ENCODE results near the gene VRTN. TPM values are rescaled to one million over a fixed set of nuclear protein-coding genes. Genes with fewer than 3 reads are reported as not detected.

VRTN gene
- total RNA-seq, 1 donor from 2014 or later = not detected

- H3K9me3 Mint-ChIP-seq = no peaks in the 10 kb centered on the region
- ChIA-PET CTCF (interaction anchor here (1.2 to 1.3 kb wide), 2 partner anchors 121 to 251 kb away, joined by 3 to 4 read pairs; no protein-coding TSS in a partner anchor), POLR2A (no interaction called here)
- H3K4me1 Mint-ChIP-seq = peaks cover 3% of the 10 kb centered on the region
- TF ChIP-seq CTCF (IDR thresholded peaks at IDR 0.05) = no peak
- ATAC-seq (ENCODE audit: low read depth) (no peak), DNase-seq (no peak)
- no peak overlapping the region for H3K27ac Mint-ChIP-seq
- intact Hi-C loops (cut with micrococcal nuclease) = no loop called here
- H3K36me3 Mint-ChIP-seq (ENCODE audit: low read depth) = no peaks in the 10 kb centered on the region
- no peak overlapping the region for H3K4me3 Mint-ChIP-seq
- H3K27me3 Mint-ChIP-seq = peaks cover 13% of the 10 kb centered on the region
Observed at GRCh38 chr14:74358176-74358829, 10.0 kb downstream of the VRTN start.

GRCh38 chr14:74360163-74360562 lies 11.9 kb downstream of the VRTN start:
- Mint-ChIP-seq H3K27ac (no peak overlapping the region), H3K4me3 (no peak overlapping the region), H3K4me1 (peaks cover 3% of the 10 kb centered on the region), H3K27me3 (peaks cover 12% of the 10 kb centered on the region), H3K9me3 (no peaks in the 10 kb centered on the region), H3K36me3 (ENCODE audit: low read depth) (no peaks in the 10 kb centered on the region)
- DNase-seq (no peak), ATAC-seq (ENCODE audit: low read depth) (no peak)
- intact Hi-C loops (cut with micrococcal nuclease) = loop anchor here (5.0 to 10.0 kb wide), 2 partner anchors 325 to 442 kb away; no protein-coding TSS in a partner anchor
- ChIA-PET CTCF (interaction anchor here (0.9 to 1.2 kb wide), 2 partner anchors 11 to 119 kb away, joined by 3 to 4 read pairs; no protein-coding TSS in a partner anchor), POLR2A (no interaction called here)
- TF ChIP-seq CTCF (IDR thresholded peaks at IDR 0.05) = no peak

- CTCF ChIA-PET = interaction anchor here (1.2 to 2.3 kb wide), 3 partner anchors 116 to 130 kb away, joined by 3 to 14 read pairs (median 13); no protein-coding TSS in a partner anchor
- ATAC-seq (ENCODE audit: low read depth) = peak; percentile 87
- DNase-seq = peak; percentile 56
- no peak overlapping the region for H3K4me3 Mint-ChIP-seq
- TF ChIP-seq CTCF (IDR thresholded peaks at IDR 0.05) = peak; percentile 80
- intact Hi-C loops (cut with micrococcal nuclease) = loop anchor here (1.0 to 10.0 kb wide), 6 partner anchors 39 to 440 kb away; partner anchors contain the start of gene LTBP2
- peaks cover 3% of the 10 kb centered on the region for H3K4me1 Mint-ChIP-seq
- no peaks in the 10 kb centered on the region for H3K36me3 Mint-ChIP-seq (ENCODE audit: low read depth)
- no peak overlapping the region for H3K27ac Mint-ChIP-seq
- POLR2A ChIA-PET = no interaction called here
- H3K9me3 Mint-ChIP-seq = no peaks in the 10 kb centered on the region
- peaks cover 2% of the 10 kb centered on the region for H3K27me3 Mint-ChIP-seq
Observed at GRCh38 chr14:74362361-74362915, 14.2 kb downstream of the VRTN start.

GRCh38 chr14:74364271-74364880 lies 16.1 kb downstream of the VRTN start:
- no peak for TF ChIP-seq CTCF (IDR thresholded peaks at IDR 0.05)
- Mint-ChIP-seq H3K27ac (no peak overlapping the region), H3K4me3 (no peak overlapping the region), H3K9me3 (no peaks in the 10 kb centered on the region), H3K27me3 (peaks cover 1% of the 10 kb centered on the region), H3K36me3 (ENCODE audit: low read depth) (no peaks in the 10 kb centered on the region), H3K4me1 (peaks cover 3% of the 10 kb centered on the region)
- ATAC-seq (ENCODE audit: low read depth) (no peak), DNase-seq (no peak)
- intact Hi-C loops (cut with micrococcal nuclease) = loop anchor here (5.0 to 10.0 kb wide), 2 partner anchors 320 to 438 kb away; no protein-coding TSS in a partner anchor
- POLR2A ChIA-PET = no interaction called here
- CTCF ChIA-PET = interaction anchor here (1.5 to 2.3 kb wide), 4 partner anchors 37 to 126 kb away, joined by 3 to 14 read pairs (median 9); no protein-coding TSS in a partner anchor

GRCh38 chr14:74368026-74368425 lies 19.8 kb downstream of the VRTN start:
- intact Hi-C loops (cut with micrococcal nuclease) = loop anchor here (10.0 kb wide), 1 partner anchor 317 kb away; no protein-coding TSS in a partner anchor
- ChIA-PET CTCF (no interaction called here), POLR2A (no interaction called here)
- DNase-seq = no peak
- Mint-ChIP-seq H3K4me3 (no peak overlapping the region), H3K36me3 (ENCODE audit: low read depth) (no peaks in the 10 kb centered on the region), H3K27me3 (no peaks in the 10 kb centered on the region), H3K27ac (no peak overlapping the region), H3K4me1 (no peaks in the 10 kb centered on the region), H3K9me3 (no peaks in the 10 kb centered on the region)
- no peak for TF ChIP-seq CTCF (IDR thresholded peaks at IDR 0.05)
- no peak for ATAC-seq (ENCODE audit: low read depth)

All from activated B cell treated with CpG ODN at 0.5 μM for 24 hours (primary cell).